IMR-90 (cell line): ENCODE data around the gene RIPOR2. TPM values are rescaled to one million over a fixed set of nuclear protein-coding genes. Genes with fewer than 3 reads are reported as not detected.

Source experiments
- ATAC-seq: fragments of 200-7000 bp; cut with Tn5 transposase; 2 replicates; pipeline ENCODE4 v1.9.1; 2020; ENCODE audit warnings: low read depth, mild to moderate bottlenecking, moderate library complexity
- BruUV-seq: library from RNA; stranded (reverse); fragments of 400-500 nt; replicated peaks from 2 replicates; lab custom pipeline; 2021; lab: Mats Ljungman, UMichigan
- CTCF ChIA-PET: fragments of 300-600 bp; formaldehyde crosslinking; extraction: SDS; loops from one replicate; lab custom pipeline; 2021; ENCODE audit warnings: antibody characterized with exemption; lab: Yijun Ruan, JAX
- POLR2A ChIA-PET: fragments of 300-600 bp; sonication (Branson Sonifier 250); formaldehyde crosslinking; loops from one replicate; lab custom pipeline; 2022; ENCODE audit warnings: antibody characterized with exemption; ENCODE audit not compliant: unreplicated experiment; lab: Charles Lee
- DNase-seq: peaks from one replicate; pipeline ENCODE4 v3.0.0; 2013
- H2AFZ ChIP-seq: replicated peaks from 2 replicates; pipeline ENCODE3; 2013; ENCODE audit warnings: low read length, mild to moderate bottlenecking; ENCODE audit not compliant: poor library complexity
- H2AK5ac ChIP-seq: 2 replicates; pipeline ENCODE4 v1.6.1; 2013; ENCODE audit warnings: low read depth, low read length, inconsistent platforms
- H2AK9ac ChIP-seq: replicated peaks from 2 replicates; pipeline ENCODE3; 2013; ENCODE audit warnings: mild to moderate bottlenecking, low read depth, low read length, moderate library complexity; ENCODE audit not compliant: poor library complexity
- H2BK120ac ChIP-seq: 2 replicates; pipeline ENCODE4 v1.6.1; 2013; ENCODE audit warnings: low read depth, low read length, inconsistent platforms
- H2BK15ac ChIP-seq: 3 replicates; pipeline ENCODE4 v1.6.1; 2013; ENCODE audit warnings: low read depth, low read length, inconsistent platforms
- H2BK20ac ChIP-seq: 2 replicates; pipeline ENCODE4 v1.6.1; 2013; ENCODE audit warnings: low read depth, mild to moderate bottlenecking, inconsistent platforms, low read length, moderate library complexity
- H2BK5ac ChIP-seq: 2 replicates; pipeline ENCODE4 v1.6.1; 2013; ENCODE audit warnings: mild to moderate bottlenecking, low read depth, low read length, inconsistent platforms; ENCODE audit not compliant: poor library complexity, severe bottlenecking
- H3K14ac ChIP-seq: replicated peaks from 2 replicates; pipeline ENCODE4 v1.6.1; 2013; ENCODE audit warnings: low read depth, low read length, inconsistent platforms
- H3K18ac ChIP-seq: 2 replicates; pipeline ENCODE4 v1.6.1; 2013; ENCODE audit warnings: low read depth, low read length, control low read depth
- H3K23ac ChIP-seq: 2 replicates; pipeline ENCODE4 v1.6.1; 2013; ENCODE audit warnings: low read depth, low read length, inconsistent platforms
- H3K27ac ChIP-seq: 2 replicates; pipeline ENCODE4 v1.5.1; 2013; ENCODE audit warnings: mild to moderate bottlenecking, control low read depth, low read length; ENCODE audit not compliant: insufficient read depth
- H3K27me3 ChIP-seq: 2 replicates; pipeline ENCODE4 v1.6.1; 2013; ENCODE audit warnings: low read length; ENCODE audit not compliant: control insufficient read depth, insufficient read depth
- H3K36me3 ChIP-seq: 2 replicates; pipeline ENCODE4 v1.6.1; 2013; ENCODE audit warnings: low read length, mixed read lengths; ENCODE audit not compliant: control insufficient read depth, insufficient read depth
- H3K4ac ChIP-seq: 2 replicates; pipeline ENCODE4 v1.6.1; 2013; ENCODE audit warnings: low read depth, low read length, inconsistent platforms
- H3K4me1 ChIP-seq: 2 replicates; pipeline ENCODE4 v1.6.1; 2013; ENCODE audit warnings: low read length, mixed read lengths; ENCODE audit not compliant: control insufficient read depth, insufficient read depth
- H3K4me2 ChIP-seq: 2 replicates; pipeline ENCODE4 v1.6.1; 2013; ENCODE audit warnings: low read depth, mild to moderate bottlenecking, control low read depth, low read length, moderate library complexity
- H3K4me3 ChIP-seq: 2 replicates; pipeline ENCODE4 v1.5.1; 2013; ENCODE audit warnings: low read depth, mild to moderate bottlenecking, control low read depth, low read length, moderate library complexity; ENCODE audit not compliant: insufficient read depth
- H3K56ac ChIP-seq: 2 replicates; pipeline ENCODE4 v1.6.1; 2013; ENCODE audit warnings: low read length, inconsistent platforms; ENCODE audit not compliant: insufficient read depth; ENCODE audit errors: extremely low read depth
- H3K79me1 ChIP-seq, 2 experiments: 2 replicates each; pipeline ENCODE4 v1.6.1; 2013; ENCODE audit warnings: low read length in 2 of 2, inconsistent platforms in 1 of 2, low read depth in 1 of 2
- H3K9ac ChIP-seq: 2 replicates; pipeline ENCODE4 v1.6.1; 2013; ENCODE audit warnings: low read depth, low read length, control low read depth
- H3K9me1 ChIP-seq: 2 replicates; pipeline ENCODE4 v1.6.1; 2013; ENCODE audit warnings: low read length, inconsistent platforms; ENCODE audit not compliant: insufficient read depth
- H3K9me3 ChIP-seq: 2 replicates; pipeline ENCODE4 v1.6.1; 2013; ENCODE audit warnings: low read length; ENCODE audit not compliant: control insufficient read depth, insufficient read depth
- H4K20me1 ChIP-seq: 2 replicates; pipeline ENCODE4 v1.6.1; 2013; ENCODE audit warnings: low read length, inconsistent platforms; ENCODE audit not compliant: insufficient read depth
- H4K5ac ChIP-seq: 2 replicates; pipeline ENCODE4 v1.6.1; 2013; ENCODE audit warnings: mild to moderate bottlenecking, low read depth, low read length, control low read depth
- H4K8ac ChIP-seq, 2 experiments: 2 replicates each; pipeline ENCODE4 v1.6.1; 2013; ENCODE audit warnings: low read depth in 2 of 2, low read length in 2 of 2, control low read depth in 1 of 2, inconsistent platforms in 1 of 2
- H4K91ac ChIP-seq: 2 replicates; pipeline ENCODE4 v1.6.1; 2013; ENCODE audit warnings: low read depth, low read length, inconsistent platforms; ENCODE audit not compliant: insufficient read depth
- CEBPB ChIP-seq: IDR thresholded peaks from 2 replicates; pipeline ENCODE4 v1.6.1; 2012; ENCODE audit warnings: low read depth, low read length, improper control_type of control experiment
- CHD1 ChIP-seq: IDR thresholded peaks from 2 replicates; pipeline ENCODE4 v1.6.1; 2012; ENCODE audit warnings: low read depth, low read length, improper control_type of control experiment
- MAFK ChIP-seq: IDR thresholded peaks from 2 replicates; pipeline ENCODE4 v1.6.1; 2012; ENCODE audit warnings: low read depth, low read length, improper control_type of control experiment
- MAZ ChIP-seq: IDR thresholded peaks from 2 replicates; pipeline ENCODE4 v1.6.1; 2012; ENCODE audit warnings: low read depth, mild to moderate bottlenecking, low read length, improper control_type of control experiment, moderate library complexity, borderline replicate concordance
- MXI1 ChIP-seq: IDR thresholded peaks from 2 replicates; pipeline ENCODE4 v1.6.1; 2012; ENCODE audit warnings: low read depth, mild to moderate bottlenecking, low read length, moderate library complexity, borderline replicate concordance
- NFE2L2 ChIP-seq: fragments of 150-350 bp; IDR thresholded peaks from 2 replicates; pipeline ENCODE4 v1.6.1; 2016; ENCODE audit warnings: low read depth, mild to moderate bottlenecking, low read length
- RAD21 ChIP-seq: IDR thresholded peaks from 2 replicates; pipeline ENCODE4 v1.6.1; 2012; ENCODE audit warnings: low read length, improper control_type of control experiment
- RCOR1 ChIP-seq: IDR thresholded peaks from 2 replicates; pipeline ENCODE4 v1.6.1; 2012; ENCODE audit warnings: mild to moderate bottlenecking, low read length, improper control_type of control experiment; ENCODE audit not compliant: insufficient replicate concordance
- RFX5 ChIP-seq: IDR thresholded peaks from 2 replicates; pipeline ENCODE4 v1.8.0; 2012; ENCODE audit warnings: low read depth, mild to moderate bottlenecking, low read length, moderate library complexity
- SMC3 ChIP-seq: fragments of 150-350 bp; IDR thresholded peaks from 2 replicates; pipeline ENCODE4 v1.6.1; 2016; ENCODE audit warnings: low read depth, mild to moderate bottlenecking, antibody characterized with exemption, low read length, moderate library complexity
- WGBS, 2 experiments: methylation state at CpG; one replicate each; pipeline versions ENCODE4 v1.1.5 to v1.1.7; 2013; ENCODE audit warnings: missing lambda C conversion rate in 2 of 2; ENCODE audit not compliant: insufficient read length in 1 of 2; ENCODE audit errors: extremely low coverage in 2 of 2; 5-methylcytosine and 5-hydroxymethylcytosine counted together
- dilution Hi-C: fragments of 300-500 bp; cut with HindIII; formaldehyde crosslinking; loops from one replicate; pipeline ENCODE4 v1.14.3; 2018; ENCODE audit warnings: low sequenced_read_pairs; ENCODE audit not compliant: unreplicated experiment
- in situ Hi-C: fragments of 300-500 bp; cut with MboI; formaldehyde crosslinking; loops from 3 replicates; pipeline ENCODE4 v1.14.3; 2019; ENCODE audit warnings: low sequenced_read_pairs, inconsistent platforms, mixed read lengths
- intact Hi-C: fragments of 100-400 bp; cut with micrococcal nuclease; formaldehyde crosslinking; loops from 2 replicates; pipeline ENCODE4 v1.10.0; 2022
- polyA plus RNA-seq, 3 experiments: library from polyadenylated mRNA; depleted of rRNA; stranded (reverse); fragments of >200 nt; gene quantifications; 2 replicates each; pipeline ENCODE4 v1.2.3, GENCODE V29; 2012; ENCODE audit warnings: low replicate concordance in 1 of 3
- total RNA-seq: library from RNA; depleted of rRNA; stranded (reverse); fragments of >200 nt; gene quantifications from 2 replicates; pipeline ENCODE4 v1.2.3, GENCODE V29; 2012
- TF ChIP-seq, protein P1 (sequence below): conservative IDR thresholded peaks from 2 replicates; pipeline ENCODE4 v1.5.1; 2012; ENCODE audit warnings: mild to moderate bottlenecking, low read depth, low read length, improper control_type of control experiment
- TF ChIP-seq, protein P2 (sequence below): fragments of 150-350 bp; IDR thresholded peaks from 2 replicates; pipeline ENCODE4 v1.6.1; 2016; ENCODE audit warnings: low read depth, mild to moderate bottlenecking, low read length, moderate library complexity, borderline replicate concordance

The RIPOR2 gene
- total and polyA plus RNA-seq, 2 of the 4 experiments (the other 2 are of a cell fraction) = 1.1 to 1.2 TPM

DNA sequence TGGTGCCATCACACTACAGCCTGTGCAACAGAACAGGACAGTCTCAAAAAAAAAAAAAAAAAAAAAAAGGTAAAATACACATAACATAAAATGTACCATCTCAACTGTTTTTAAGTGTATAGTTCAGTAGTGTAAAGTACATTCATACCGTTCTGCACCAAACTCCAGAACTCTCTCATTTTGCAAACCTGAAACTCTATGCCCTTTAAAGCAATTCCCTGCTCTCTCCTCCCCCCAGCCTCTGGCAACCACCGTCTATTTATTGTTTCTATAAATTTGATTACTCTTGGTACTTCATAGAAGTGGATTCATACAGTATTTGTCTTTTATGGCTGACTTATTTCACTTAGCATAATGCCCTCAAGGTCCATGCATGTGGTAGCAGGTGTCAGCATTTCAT lies 12.9 kb downstream of the RIPOR2 start:
- no peaks in the 10 kb centered on the region for H3K27me3 ChIP-seq
- H3K27ac ChIP-seq = no peak overlapping the region
- BruUV-seq = no TSS peak
- no peak overlapping the region for H3K4me2 ChIP-seq
- ChIA-PET CTCF (no interaction called here), POLR2A (no interaction called here)
- no peak overlapping the region for H3K56ac ChIP-seq
- no peaks in the 10 kb centered on the region for H4K20me1 ChIP-seq
- in situ Hi-C loops = no loop called here
- H3K18ac ChIP-seq = no peak overlapping the region
- no peaks in the 10 kb centered on the region for H3K9me3 ChIP-seq
- DNase-seq (no peak), ATAC-seq (no peak)
- H4K8ac ChIP-seq = no peak overlapping the region
- no peak overlapping the region for H3K23ac ChIP-seq
- H3K4me1 ChIP-seq = peaks cover 20% of the 10 kb centered on the region
- no peaks in the 10 kb centered on the region for H3K79me1 ChIP-seq
- H3K9ac ChIP-seq = no peak overlapping the region
- H4K91ac ChIP-seq = no peak overlapping the region
- no peak overlapping the region for H3K14ac ChIP-seq
- no peak overlapping the region for H2AK9ac ChIP-seq
- H2BK15ac ChIP-seq = no peak overlapping the region; the same call in 2 of the 3 replicates
- H4K5ac ChIP-seq = no peak overlapping the region
- no peak overlapping the region for H2BK5ac ChIP-seq
- no peak overlapping the region for H2AFZ ChIP-seq
- no peak overlapping the region for H2AK5ac ChIP-seq
- no peaks in the 10 kb centered on the region for H3K36me3 ChIP-seq
- TF ChIP-seq, protein P1, sequence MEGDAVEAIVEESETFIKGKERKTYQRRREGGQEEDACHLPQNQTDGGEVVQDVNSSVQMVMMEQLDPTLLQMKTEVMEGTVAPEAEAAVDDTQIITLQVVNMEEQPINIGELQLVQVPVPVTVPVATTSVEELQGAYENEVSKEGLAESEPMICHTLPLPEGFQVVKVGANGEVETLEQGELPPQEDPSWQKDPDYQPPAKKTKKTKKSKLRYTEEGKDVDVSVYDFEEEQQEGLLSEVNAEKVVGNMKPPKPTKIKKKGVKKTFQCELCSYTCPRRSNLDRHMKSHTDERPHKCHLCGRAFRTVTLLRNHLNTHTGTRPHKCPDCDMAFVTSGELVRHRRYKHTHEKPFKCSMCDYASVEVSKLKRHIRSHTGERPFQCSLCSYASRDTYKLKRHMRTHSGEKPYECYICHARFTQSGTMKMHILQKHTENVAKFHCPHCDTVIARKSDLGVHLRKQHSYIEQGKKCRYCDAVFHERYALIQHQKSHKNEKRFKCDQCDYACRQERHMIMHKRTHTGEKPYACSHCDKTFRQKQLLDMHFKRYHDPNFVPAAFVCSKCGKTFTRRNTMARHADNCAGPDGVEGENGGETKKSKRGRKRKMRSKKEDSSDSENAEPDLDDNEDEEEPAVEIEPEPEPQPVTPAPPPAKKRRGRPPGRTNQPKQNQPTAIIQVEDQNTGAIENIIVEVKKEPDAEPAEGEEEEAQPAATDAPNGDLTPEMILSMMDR = no peak
- no peak for TF ChIP-seq MXI1
- TF ChIP-seq CHD1 = no peak
- TF ChIP-seq MAFK = no peak
- no peak for TF ChIP-seq NFE2L2
- no peak for TF ChIP-seq RCOR1
- no peak for TF ChIP-seq MAZ
- no peak for TF ChIP-seq CEBPB
- TF ChIP-seq RFX5 = no peak
- TF ChIP-seq, protein P2, sequence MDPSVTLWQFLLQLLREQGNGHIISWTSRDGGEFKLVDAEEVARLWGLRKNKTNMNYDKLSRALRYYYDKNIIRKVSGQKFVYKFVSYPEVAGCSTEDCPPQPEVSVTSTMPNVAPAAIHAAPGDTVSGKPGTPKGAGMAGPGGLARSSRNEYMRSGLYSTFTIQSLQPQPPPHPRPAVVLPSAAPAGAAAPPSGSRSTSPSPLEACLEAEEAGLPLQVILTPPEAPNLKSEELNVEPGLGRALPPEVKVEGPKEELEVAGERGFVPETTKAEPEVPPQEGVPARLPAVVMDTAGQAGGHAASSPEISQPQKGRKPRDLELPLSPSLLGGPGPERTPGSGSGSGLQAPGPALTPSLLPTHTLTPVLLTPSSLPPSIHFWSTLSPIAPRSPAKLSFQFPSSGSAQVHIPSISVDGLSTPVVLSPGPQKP = no peak
- no peak for TF ChIP-seq SMC3
- TF ChIP-seq RAD21 = no peak
- H3K4me3 ChIP-seq = no peak overlapping the region
- no peak overlapping the region for H2BK20ac ChIP-seq
- H3K9me1 ChIP-seq = no peaks in the 10 kb centered on the region; the same call in 1 of the 2 replicates
- H2BK120ac ChIP-seq = no peak overlapping the region
- no peak overlapping the region for H3K4ac ChIP-seq
- dilution Hi-C loops = no loop called here
- no CpG with 5 or more reads among the region's 2 CpGs for WGBS, 2 experiments
- intact Hi-C loops = no loop called here
